Endothelial cell of umbilical vein (primary cell): ENCODE measurements around the gene CCNI. TPM values are rescaled to one million over a fixed set of nuclear protein-coding genes. Genes with fewer than 3 reads are reported as not detected.

Experiments
- BruUV-seq: library from RNA; stranded (reverse); fragments of 400-500 nt; replicated peaks from 2 replicates; lab custom pipeline; 2021; lab: Mats Ljungman, UMichigan
- CTCF ChIA-PET: fragments of 300-600, 350-600 bp; sonication (Branson Sonifier 250); formaldehyde crosslinking; loops from one replicate; lab custom pipeline; 2021; ENCODE audit warnings: antibody characterized with exemption, inconsistent platforms; lab: Charles Lee
- POLR2A ChIA-PET: fragments of 300-600, 350-600 bp; sonication (Branson Sonifier 250); formaldehyde crosslinking; loops from one replicate; lab custom pipeline; 2021; ENCODE audit warnings: antibody characterized with exemption, inconsistent platforms; lab: Charles Lee
- DNase-seq: peaks from one replicate; pipeline ENCODE4 v3.0.0-alpha.2; 2011; ENCODE audit warnings: low read depth, low spot score
- FAIRE-seq: peaks from 2 replicates; lab custom pipeline; 2011; peaks lifted over from hg19 to GRCh38; lab: Jason Lieb, UNC
- H2AFZ ChIP-seq: 2 replicates; pipeline ENCODE4 v1.6.0; 2012; ENCODE audit warnings: low read depth, low read length, control low read depth, inconsistent platforms
- H3K27ac ChIP-seq: 2 replicates; pipeline ENCODE4 v1.5.1; 2011; ENCODE audit warnings: low read depth, mild to moderate bottlenecking, control low read depth, low read length, moderate library complexity; ENCODE audit not compliant: insufficient read depth
- H3K27me3 ChIP-seq, 2 experiments: 2 replicates each; pipeline versions ENCODE4 v1.6.0 to v1.6.1; 2011; ENCODE audit warnings: low read length in 2 of 2, mixed read lengths in 1 of 2; ENCODE audit not compliant: control insufficient read depth in 2 of 2, insufficient read depth in 2 of 2
- H3K36me3 ChIP-seq, 2 experiments: 2 replicates in 1 of 2; 3 replicates in 1 of 2; pipeline ENCODE4 v1.5.1; 2011; ENCODE audit warnings: low read length in 2 of 2, mild to moderate bottlenecking in 1 of 2, moderate library complexity in 1 of 2; ENCODE audit not compliant: control insufficient read depth in 2 of 2, insufficient read depth in 2 of 2; ENCODE audit errors: extremely low read depth in 1 of 2
- H3K4me1 ChIP-seq: 3 replicates; pipeline ENCODE4 v1.5.1; 2011; ENCODE audit warnings: mild to moderate bottlenecking, low read length; ENCODE audit not compliant: control insufficient read depth, insufficient read depth; ENCODE audit errors: extremely low read depth
- H3K4me2 ChIP-seq: 2 replicates; pipeline ENCODE4 v1.6.1; 2011; ENCODE audit warnings: low read length, control low read depth, mixed read lengths; ENCODE audit not compliant: insufficient read depth
- H3K4me3 ChIP-seq, 3 experiments: fragments of 200-600 bp in 1 of 3; sonication (generic), shearing (Covaris generic) in 1 of 3; replicated peaks in 1 of 3; 2 replicates each; pipeline ENCODE4 v1.5.1; 2011 to 2016; ENCODE audit warnings: control low read depth in 3 of 3, low read length in 3 of 3, mild to moderate bottlenecking in 2 of 3, inconsistent platforms in 1 of 3, low read depth in 1 of 3, moderate library complexity in 1 of 3; ENCODE audit not compliant: insufficient read depth in 1 of 3
- H3K79me2 ChIP-seq: 2 replicates; pipeline ENCODE4 v1.6.0; 2012; ENCODE audit warnings: low read length, inconsistent platforms; ENCODE audit not compliant: control insufficient read depth, insufficient read depth
- H3K9ac ChIP-seq: replicated peaks from 2 replicates; pipeline ENCODE3; 2011; ENCODE audit warnings: low read length, control low read depth; ENCODE audit not compliant: insufficient read depth; ENCODE audit errors: extremely low read depth
- H3K9me1 ChIP-seq: replicated peaks from 3 replicates; pipeline ENCODE4 v1.6.0; 2011; ENCODE audit warnings: mild to moderate bottlenecking, low read length; ENCODE audit not compliant: control insufficient read depth, insufficient read depth; ENCODE audit errors: extremely low read depth
- H3K9me3 ChIP-seq: replicated peaks from 2 replicates; pipeline ENCODE4 v1.5.1; 2012; ENCODE audit warnings: low read length, inconsistent platforms; ENCODE audit not compliant: control insufficient read depth, insufficient read depth
- H4K20me1 ChIP-seq: replicated peaks from 2 replicates; pipeline ENCODE3; 2011; ENCODE audit warnings: mild to moderate bottlenecking, low read length; ENCODE audit not compliant: control insufficient read depth, insufficient read depth; ENCODE audit errors: extremely low read depth
- CTCF ChIP-seq, 2 donors: IDR thresholded peaks; 1 replicate in 1 of 2; 2 replicates in 1 of 2; pipeline ENCODE4 v1.5.1; 2011; ENCODE audit warnings: low read length in 2 of 2, mild to moderate bottlenecking in 2 of 2, moderate library complexity in 2 of 2, control low read depth in 1 of 2, inconsistent platforms in 1 of 2, low read depth in 1 of 2; ENCODE audit not compliant: insufficient read depth in 1 of 2; ENCODE audit errors: extremely low read depth in 1 of 2
- EZH2 ChIP-seq: IDR thresholded peaks from 2 replicates; pipeline ENCODE4 v1.6.1; 2012; ENCODE audit warnings: borderline replicate concordance, low read depth, mild to moderate bottlenecking, moderate library complexity, low read length, inconsistent platforms; ENCODE audit not compliant: severe bottlenecking
- FOS ChIP-seq: IDR thresholded peaks from 2 replicates; pipeline ENCODE4 v1.6.1; 2011; ENCODE audit warnings: mild to moderate bottlenecking, low read length, moderate library complexity, borderline replicate concordance; ENCODE audit not compliant: insufficient read depth
- GATA2 ChIP-seq: IDR thresholded peaks from 2 replicates; pipeline ENCODE4 v1.7.0; 2011; ENCODE audit warnings: low read depth, mild to moderate bottlenecking, moderate library complexity, mixed read lengths, low read length; ENCODE audit not compliant: insufficient read length, insufficient read depth
- JUN ChIP-seq: IDR thresholded peaks from 2 replicates; pipeline ENCODE4 v1.6.1; 2011; ENCODE audit warnings: borderline replicate concordance, low read depth; ENCODE audit not compliant: insufficient read length, insufficient read depth
- MYC ChIP-seq: IDR thresholded peaks from one replicate; pipeline ENCODE4 v1.6.1; 2011; ENCODE audit warnings: mild to moderate bottlenecking, low read depth, low read length
- POLR2A ChIP-seq: IDR thresholded peaks from 2 replicates; pipeline ENCODE4 v1.6.1; 2012; ENCODE audit warnings: low read depth, mild to moderate bottlenecking, control low read depth, low read length
- POLR2AphosphoS5 ChIP-seq: IDR thresholded peaks from 2 replicates; pipeline ENCODE4 v1.6.1; 2012; ENCODE audit warnings: low read depth, mild to moderate bottlenecking, control low read depth, low read length, moderate library complexity; ENCODE audit not compliant: insufficient read depth
- dilution Hi-C: fragments of 300-500 bp; cut with MboI; formaldehyde crosslinking; loops from one replicate; pipeline ENCODE4 v1.15.0; 2019; ENCODE audit warnings: low sequenced_read_pairs; ENCODE audit not compliant: extremely low pct_ligation_motif_present
- intact Hi-C: fragments of 100-400 bp; cut with micrococcal nuclease; formaldehyde crosslinking; loops from one replicate; pipeline ENCODE4 v1.10.0; 2022
- polyA plus RNA-seq, 4 experiments: library from polyadenylated mRNA; depleted of rRNA in 3 of 4; stranded (reverse) in 3 of 4; unstranded in 1 of 4; fragments of >200 nt; gene quantifications; 2 replicates each; pipeline versions ENCODE4 v1.2.1 to v1.2.3, GENCODE V29; 2011 to 2012; ENCODE audit warnings: missing spikeins in 1 of 4
- total RNA-seq: library from RNA; stranded (reverse); gene quantifications from 2 replicates; pipeline ENCODE4 v1.2.3, GENCODE V29; 2021
- TF ChIP-seq, protein P1 (sequence below): IDR thresholded peaks from 2 replicates; pipeline ENCODE4 v1.6.1; 2011; ENCODE audit not compliant: insufficient read depth, insufficient read length

The CCNI gene
- total and polyA plus RNA-seq, 2 donors (not counting 3 experiments of a cell fraction or from before 2014, with no cell fraction given), result 88.6 to 212 TPM

DNA sequence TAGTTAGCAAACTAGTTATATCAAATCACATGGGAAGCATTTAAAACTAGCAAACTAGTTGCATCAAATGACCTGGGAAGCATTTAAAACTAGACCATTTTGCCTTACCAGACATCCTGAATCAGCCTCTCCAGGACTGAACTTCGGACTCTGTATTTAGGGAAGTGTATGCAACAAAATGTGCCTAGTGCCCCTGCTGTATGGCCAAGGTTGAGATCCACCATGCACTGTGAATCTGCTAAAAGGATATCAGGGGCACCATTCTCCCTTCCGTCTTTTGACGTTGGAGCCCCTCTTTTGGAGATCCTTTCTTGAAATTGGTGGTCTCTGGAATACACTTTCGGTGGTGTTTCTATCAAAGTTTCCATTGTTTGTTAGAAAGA lies 49.5 kb downstream of the CCNI start:
- peaks cover 10 to 33% of the 10 kb centered on the region in 2 experiments for H3K36me3 ChIP-seq
- H3K4me3 ChIP-seq, result no peak overlapping the region
- H3K27ac ChIP-seq, result no peak overlapping the region
- no peak overlapping the region for H3K9ac ChIP-seq
- dilution Hi-C loops, result no loop called here
- no TSS peak for BruUV-seq
- no peaks in the 10 kb centered on the region for H3K9me1 ChIP-seq
- H3K79me2 ChIP-seq, result no peaks in the 10 kb centered on the region
- H2AFZ ChIP-seq, result no peak overlapping the region
- intact Hi-C loops, result no loop called here
- no peaks in the 10 kb centered on the region for H4K20me1 ChIP-seq
- DNase-seq (no peak), FAIRE-seq (peak; percentile 53)
- CTCF ChIA-PET, result no interaction called here
- peaks cover 10% of the 10 kb centered on the region for H3K4me1 ChIP-seq
- no peaks in the 10 kb centered on the region for H3K27me3 ChIP-seq
- TF ChIP-seq JUN (no peak), EZH2 (no peak), FOS (no peak), GATA2 (no peak), POLR2AphosphoS5 (no peak), MYC (no peak), CTCF (IDR thresholded peaks at IDR 0.05; ENCODE audit: extremely low read depth in 1 of 2, insufficient read depth in 1 of 2, low read depth in 1 of 2, low read length in 2 of 2) (no peak), POLR2A (no peak)
- TF ChIP-seq, protein P1, sequence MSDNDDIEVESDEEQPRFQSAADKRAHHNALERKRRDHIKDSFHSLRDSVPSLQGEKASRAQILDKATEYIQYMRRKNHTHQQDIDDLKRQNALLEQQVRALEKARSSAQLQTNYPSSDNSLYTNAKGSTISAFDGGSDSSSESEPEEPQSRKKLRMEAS, result no peak
- no peaks in the 10 kb centered on the region for H3K9me3 ChIP-seq
- POLR2A ChIA-PET, result no interaction called here
- no peak overlapping the region for H3K4me2 ChIP-seq
